Activated T-cell treated with anti-CD3 and anti-CD28 coated beads, Interleukin-2, amount 50 U/mL, for 72 hours (primary cell): ENCODE data around the gene CDC25B. TPM values are rescaled to one million over a fixed set of nuclear protein-coding genes. Genes with fewer than 3 reads are reported as not detected.

Source experiments
- ATAC-seq, 2 donors: fragments of 150-1000 bp; cut with Tn5 transposase; replicated peaks in 1 of 2; 2 replicates each; pipeline ENCODE4 v1.10.0; 2021; ENCODE audit warnings: moderate library complexity in 2 of 2, mild to moderate bottlenecking in 1 of 2
- DNase-seq, 2 donors: peaks; one replicate each; pipeline ENCODE4 v3.0.0; 2021 to 2022; ENCODE audit warnings: mixed read lengths in 1 of 2
- H3K27ac Mint-ChIP-seq: one replicate; pipeline ENCODE4 v1.8.0; 2022; ENCODE audit warnings: mild to moderate bottlenecking, moderate library complexity, mixed read lengths
- H3K27me3 Mint-ChIP-seq: one replicate; pipeline ENCODE4 v1.8.0; 2022; ENCODE audit warnings: low read depth, mixed read lengths
- H3K36me3 Mint-ChIP-seq, 2 donors: one replicate each; pipeline ENCODE4 v1.8.0; 2022; ENCODE audit warnings: mixed read lengths in 2 of 2, mild to moderate bottlenecking in 1 of 2; ENCODE audit not compliant: insufficient read depth in 2 of 2
- H3K4me1 Mint-ChIP-seq: one replicate; pipeline ENCODE4 v1.8.0; 2022; ENCODE audit warnings: low read depth, mixed read lengths
- H3K4me3 Mint-ChIP-seq, 2 donors: one replicate each; pipeline ENCODE4 v1.8.0; 2022; ENCODE audit warnings: mild to moderate bottlenecking in 2 of 2, mixed read lengths in 2 of 2, moderate library complexity in 2 of 2
- H3K9me3 Mint-ChIP-seq, 2 donors: one replicate each; pipeline ENCODE4 v1.8.0; 2022; ENCODE audit warnings: mixed read lengths in 2 of 2
- total RNA-seq, 2 donors: library from RNA; stranded (reverse); gene quantifications; one replicate each; pipeline ENCODE4 v1.2.3, GENCODE V29; 2022

The CDC25B gene
- 100 to 1,000 TPM; 121 to 128 TPM for total RNA-seq

DNA sequence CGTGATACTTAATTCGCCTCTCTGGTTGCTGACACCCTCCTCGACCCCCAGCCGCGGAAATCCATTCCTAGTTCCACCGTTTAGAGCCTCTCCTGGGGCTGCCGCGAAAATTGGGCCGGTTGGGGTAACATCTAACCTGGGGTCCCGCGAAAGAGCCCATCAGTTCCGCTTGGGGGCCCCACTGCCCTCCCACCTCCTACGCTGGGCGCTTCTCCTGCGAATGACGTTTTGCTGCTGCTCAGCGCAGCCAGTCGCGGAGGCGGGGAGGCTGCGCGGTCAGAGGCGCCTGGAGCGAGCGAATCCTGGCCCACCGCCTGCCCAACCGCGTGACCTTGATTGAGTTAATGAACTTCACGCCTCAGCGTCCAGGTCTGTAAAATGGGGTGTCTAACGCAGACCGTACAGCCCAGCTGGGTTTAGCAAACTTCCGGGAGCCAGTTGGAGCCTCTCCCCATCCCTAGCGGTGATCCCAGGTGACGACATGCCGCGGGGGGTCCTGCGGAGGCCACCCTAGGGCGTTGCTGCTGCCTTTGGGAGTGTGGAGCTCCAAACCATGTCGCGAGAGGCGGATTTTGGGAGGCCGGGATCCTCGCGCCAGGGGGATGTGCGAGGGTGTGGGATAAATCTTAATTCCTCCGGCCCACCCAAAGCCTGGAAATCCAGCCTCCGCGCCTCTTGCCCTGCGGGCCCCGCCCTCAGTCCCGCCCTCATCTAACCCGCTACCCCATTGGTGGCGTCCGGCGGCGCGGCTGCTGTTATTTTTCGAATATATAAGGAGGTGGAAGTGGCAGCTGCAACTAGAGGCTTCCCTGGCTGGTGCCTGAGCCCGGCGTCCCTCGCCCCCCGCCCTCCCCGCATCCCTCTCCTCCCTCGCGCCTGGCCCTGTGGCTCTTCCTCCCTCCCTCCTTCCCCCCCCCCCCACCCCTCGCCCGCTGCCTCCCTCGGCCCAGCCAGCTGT is at the start of gene CDC25B:
Gene CDC25B (plus strand): TSS at position 800 of the 958 bp plus-strand sequence. CDS start 222 bp downstream, outside the sequence.
- Mint-ChIP-seq H3K36me3 (peaks cover 6 to 17% of the 10 kb centered on the region in 2 donors), H3K27me3 (no peaks in the 10 kb centered on the region), H3K27ac (peak within 1 kb of the TSS; percentile 95), H3K4me3 (peak within 1 kb of the TSS; percentile 94 to 96), H3K4me1 (peaks cover 46% of the 10 kb centered on the region), H3K9me3 (no peaks in the 10 kb centered on the region)
- DNase-seq (peak; percentile 89 to 91), ATAC-seq (peak; percentile 82 to 86)

DNA sequence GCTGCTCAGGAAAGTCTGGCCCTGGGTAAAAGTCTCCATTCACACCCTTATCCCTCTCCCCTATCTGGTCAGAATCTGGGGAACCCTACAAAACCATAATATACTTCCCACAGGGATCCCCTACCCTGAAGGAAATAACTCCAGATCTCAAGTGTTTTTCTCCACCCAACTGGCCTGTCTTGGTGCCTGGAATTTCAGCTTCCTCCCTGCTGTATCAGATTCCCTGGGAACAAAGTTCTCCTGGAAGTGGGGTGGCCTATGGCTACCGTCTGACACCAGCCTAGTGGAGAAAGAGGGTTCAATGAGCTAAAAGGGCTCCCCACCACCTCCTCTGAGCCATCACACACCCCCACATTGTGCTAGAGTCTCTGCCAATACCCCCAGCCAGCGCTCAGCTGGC is 48.6 kb upstream of the CDC25B start:
- Mint-ChIP-seq H3K27me3 (peaks cover 9% of the 10 kb centered on the region), H3K4me1 (peaks cover 18% of the 10 kb centered on the region), H3K9me3 (no peaks in the 10 kb centered on the region), H3K4me3 (no peak overlapping the region), H3K27ac (no peak overlapping the region), H3K36me3 (no peaks in the 10 kb centered on the region)
- ATAC-seq: no peak
- no peak for DNase-seq

DNA sequence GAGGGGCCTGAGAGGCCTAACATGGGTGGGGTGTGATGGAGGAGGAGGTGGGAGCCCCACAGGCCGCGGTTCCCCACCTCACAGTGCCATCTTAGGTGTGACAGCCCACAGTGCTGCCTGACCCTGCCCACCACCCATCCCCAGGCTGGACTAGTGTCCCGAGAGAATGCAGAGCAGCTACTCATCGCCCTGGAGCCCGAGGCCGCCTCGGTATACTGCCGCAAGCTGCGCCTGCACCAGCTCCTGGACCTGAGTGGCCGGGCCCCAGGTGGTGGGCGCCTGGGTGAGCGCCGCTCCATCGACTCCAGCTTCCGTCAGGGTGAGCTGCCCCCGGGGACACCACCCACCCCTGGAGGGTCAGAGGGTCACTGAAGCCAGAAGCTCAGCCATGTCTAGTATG is 48.0 kb upstream of the CDC25B start:
- peaks cover 24% of the 10 kb centered on the region for H3K4me1 Mint-ChIP-seq
- H3K27me3 Mint-ChIP-seq: peaks cover 9% of the 10 kb centered on the region
- ATAC-seq: no peak
- H3K9me3 Mint-ChIP-seq: no peaks in the 10 kb centered on the region
- DNase-seq: no peak
- no peak overlapping the region for H3K27ac Mint-ChIP-seq
- no peak overlapping the region for H3K4me3 Mint-ChIP-seq
- H3K36me3 Mint-ChIP-seq: no peaks in the 10 kb centered on the region

DNA sequence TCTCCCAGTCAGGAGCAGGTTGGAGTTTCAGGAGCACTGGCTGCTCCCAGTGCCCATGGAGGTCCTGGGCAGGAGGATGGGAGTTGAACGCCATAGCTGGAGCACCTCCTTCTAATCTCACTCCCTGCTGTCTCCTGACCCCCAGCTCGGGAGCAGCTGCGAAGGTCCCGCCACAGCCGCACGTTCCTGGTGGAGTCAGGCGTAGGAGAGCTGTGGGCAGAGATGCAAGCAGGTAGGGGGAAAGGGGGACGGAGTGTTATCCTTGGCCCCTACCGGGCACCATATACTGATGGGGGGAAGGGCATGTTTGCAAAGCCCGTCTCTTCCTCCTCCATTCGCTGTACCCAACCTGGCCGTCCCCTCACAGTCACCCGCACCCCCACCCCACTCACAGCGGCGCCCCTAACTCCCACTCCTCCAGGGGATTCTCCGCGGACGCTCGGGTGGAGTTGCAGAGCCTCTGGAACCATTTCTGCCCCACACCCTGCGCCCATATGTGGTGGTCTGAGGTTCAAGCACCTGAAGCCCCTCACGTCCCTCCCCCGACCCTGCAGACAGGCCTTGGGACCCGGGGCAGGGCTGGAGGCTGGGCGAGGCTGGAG is 46.9 kb upstream of the CDC25B start:
- Mint-ChIP-seq H3K27me3 (peaks cover 8% of the 10 kb centered on the region), H3K4me3 (no peak overlapping the region), H3K9me3 (no peaks in the 10 kb centered on the region), H3K4me1 (peaks cover 26% of the 10 kb centered on the region), H3K27ac (no peak overlapping the region), H3K36me3 (no peaks in the 10 kb centered on the region)
- ATAC-seq: no peak
- DNase-seq: no peak

DNA sequence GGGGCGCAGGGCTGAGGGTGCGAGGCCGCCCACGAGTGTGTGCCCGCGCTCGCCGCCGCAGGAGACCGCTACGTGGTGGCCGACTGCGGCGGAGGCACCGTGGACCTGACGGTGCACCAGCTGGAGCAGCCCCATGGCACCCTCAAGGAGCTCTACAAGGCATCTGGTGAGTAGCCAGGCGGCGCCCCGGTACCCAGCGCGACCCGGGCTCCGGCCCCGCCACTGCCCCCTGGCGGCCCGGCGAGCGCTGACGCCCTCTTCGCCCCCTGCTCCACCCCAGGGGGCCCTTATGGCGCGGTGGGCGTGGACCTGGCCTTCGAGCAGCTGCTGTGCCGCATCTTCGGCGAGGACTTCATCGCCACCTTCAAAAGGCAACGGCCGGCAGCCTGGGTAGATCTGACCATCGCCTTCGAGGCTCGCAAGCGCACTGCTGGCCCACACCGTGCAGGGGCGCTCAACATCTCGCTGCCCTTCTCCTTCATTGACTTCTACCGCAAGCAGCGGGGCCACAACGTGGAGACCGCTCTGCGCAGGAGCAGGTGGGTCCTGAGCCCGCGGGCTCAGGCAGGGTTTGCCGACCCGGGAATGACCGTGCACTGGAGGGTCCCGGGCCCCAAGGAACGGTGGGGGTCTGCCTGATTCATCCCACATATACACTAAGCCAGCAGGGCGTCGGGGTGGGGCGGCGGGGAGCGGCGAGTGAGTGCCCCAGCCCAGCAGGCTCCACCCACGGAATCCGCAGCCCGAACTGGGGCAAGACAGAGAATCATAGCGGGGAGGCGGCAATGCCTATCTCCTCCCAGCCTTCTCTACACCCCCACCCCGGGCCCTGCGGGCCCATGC is 46.2 kb upstream of the CDC25B start:
- Mint-ChIP-seq H3K4me3 (no peak overlapping the region), H3K27ac (no peak overlapping the region), H3K4me1 (peaks cover 21% of the 10 kb centered on the region), H3K27me3 (peaks cover under 1% of the 10 kb centered on the region), H3K9me3 (no peaks in the 10 kb centered on the region), H3K36me3 (no peaks in the 10 kb centered on the region)
- DNase-seq (peak; percentile 63 to 64), ATAC-seq (peak; percentile 56 to 57)

DNA sequence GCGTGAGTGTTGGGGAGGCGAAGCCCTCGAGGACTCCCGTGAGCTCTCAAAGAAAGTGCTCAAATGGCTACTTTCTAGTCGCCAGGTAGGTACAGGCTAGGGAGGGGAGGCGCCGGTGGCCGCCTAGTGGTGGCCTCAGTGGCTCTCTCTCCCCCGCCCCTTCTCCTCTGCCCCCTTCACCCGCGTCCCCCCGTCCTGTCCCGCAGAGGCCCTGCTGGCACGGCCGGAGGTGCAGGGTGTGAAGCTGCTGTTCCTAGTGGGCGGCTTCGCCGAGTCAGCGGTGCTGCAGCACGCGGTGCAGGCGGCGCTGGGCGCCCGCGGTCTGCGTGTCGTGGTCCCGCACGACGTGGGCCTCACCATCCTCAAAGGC is 44.8 kb upstream of the CDC25B start:
- H3K9me3 Mint-ChIP-seq: no peaks in the 10 kb centered on the region
- no peaks in the 10 kb centered on the region for H3K36me3 Mint-ChIP-seq
- DNase-seq (no peak), ATAC-seq (no peak)
- peaks cover 13% of the 10 kb centered on the region for H3K4me1 Mint-ChIP-seq
- no peak overlapping the region for H3K4me3 Mint-ChIP-seq
- H3K27ac Mint-ChIP-seq: no peak overlapping the region
- no peaks in the 10 kb centered on the region for H3K27me3 Mint-ChIP-seq

DNA sequence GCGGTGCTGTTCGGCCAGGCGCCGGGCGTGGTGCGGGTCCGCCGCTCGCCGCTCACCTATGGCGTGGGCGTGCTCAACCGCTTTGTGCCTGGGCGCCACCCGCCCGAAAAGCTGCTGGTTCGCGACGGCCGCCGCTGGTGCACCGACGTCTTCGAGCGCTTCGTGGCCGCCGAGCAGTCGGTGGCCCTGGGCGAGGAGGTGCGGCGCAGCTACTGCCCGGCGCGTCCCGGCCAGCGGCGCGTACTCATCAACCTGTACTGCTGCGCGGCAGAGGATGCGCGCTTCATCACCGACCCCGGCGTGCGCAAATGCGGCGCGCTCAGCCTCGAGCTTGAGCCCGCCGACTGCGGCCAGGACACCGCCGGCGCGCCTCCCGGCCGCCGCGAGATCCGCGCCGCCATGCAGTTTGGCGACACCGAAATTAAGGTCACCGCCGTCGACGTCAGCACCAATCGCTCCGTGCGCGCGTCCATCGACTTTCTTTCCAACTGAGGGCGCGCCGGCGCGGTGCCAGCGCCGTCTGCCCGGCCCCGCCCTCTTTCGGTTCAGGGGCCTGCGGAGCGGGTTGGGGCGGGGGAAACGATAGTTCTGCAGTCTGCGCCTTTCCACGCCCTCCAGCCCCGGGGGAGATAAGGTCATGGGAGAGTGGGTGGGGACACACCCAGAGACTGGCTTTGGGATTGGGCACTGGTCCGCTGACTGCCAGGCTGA is 44.3 kb upstream of the CDC25B start:
- H3K9me3 Mint-ChIP-seq: no peaks in the 10 kb centered on the region
- H3K4me3 Mint-ChIP-seq: peak overlapping the region; percentile 53 to 87
- ATAC-seq (peak; percentile 58 to 77), DNase-seq (peak; percentile 40 to 80)
- H3K36me3 Mint-ChIP-seq: no peaks in the 10 kb centered on the region
- peaks cover 13% of the 10 kb centered on the region for H3K4me1 Mint-ChIP-seq
- H3K27me3 Mint-ChIP-seq: no peaks in the 10 kb centered on the region
- H3K27ac Mint-ChIP-seq: no peak overlapping the region

DNA sequence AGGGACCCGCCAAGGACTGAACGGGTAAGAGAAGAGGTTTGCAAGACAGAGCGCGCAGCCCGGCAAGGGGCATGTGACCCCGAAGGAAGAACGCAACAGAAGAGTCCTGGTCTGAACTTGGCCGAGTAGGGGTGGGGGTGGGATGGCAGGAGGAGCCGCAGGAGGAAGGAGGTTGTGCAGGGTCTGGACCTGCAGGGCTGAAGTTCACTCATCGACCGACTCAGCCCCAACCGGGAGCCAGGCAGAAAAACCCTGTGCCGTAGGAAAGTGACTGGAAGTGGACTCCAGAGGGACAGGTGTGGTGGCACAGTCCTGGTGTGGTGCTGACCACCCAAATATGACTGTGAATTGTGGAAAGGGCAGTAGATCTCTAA is 43.7 kb upstream of the CDC25B start:
- Mint-ChIP-seq H3K4me3 (peak overlapping the region; percentile 53 to 87), H3K4me1 (peaks cover 13% of the 10 kb centered on the region), H3K36me3 (no peaks in the 10 kb centered on the region), H3K27me3 (no peaks in the 10 kb centered on the region), H3K27ac (no peak overlapping the region), H3K9me3 (no peaks in the 10 kb centered on the region)
- ATAC-seq (peak in 1 of 2 donors; percentile 4), DNase-seq (no peak)

DNA sequence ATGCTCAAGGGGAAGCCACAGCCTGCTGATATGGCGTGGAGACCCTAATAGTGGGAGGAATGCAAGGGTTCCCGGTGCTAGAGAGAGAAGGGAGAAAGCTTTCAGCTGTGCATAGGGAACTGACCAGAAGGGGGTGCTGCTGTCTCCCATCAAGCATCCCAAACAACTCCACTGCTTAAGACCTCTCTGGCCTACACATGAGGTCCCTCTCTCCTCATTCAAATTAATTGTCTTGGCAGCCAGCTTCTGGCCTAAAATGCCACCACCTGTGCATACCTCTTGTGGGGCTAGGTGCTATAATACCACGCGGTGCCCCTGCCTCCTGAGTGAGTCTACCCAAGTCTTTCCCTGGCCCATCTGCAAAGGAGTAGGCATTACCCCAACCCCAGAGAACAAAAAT is 43.0 kb upstream of the CDC25B start:
- ATAC-seq: peak; percentile 35 to 62
- no peaks in the 10 kb centered on the region for H3K9me3 Mint-ChIP-seq
- peak; percentile 60 to 68 for DNase-seq
- H3K27ac Mint-ChIP-seq: no peak overlapping the region
- H3K4me1 Mint-ChIP-seq: peaks cover 13% of the 10 kb centered on the region
- peaks cover 0 to 4% of the 10 kb centered on the region in 2 donors for H3K36me3 Mint-ChIP-seq
- H3K27me3 Mint-ChIP-seq: no peaks in the 10 kb centered on the region
- no peak overlapping the region for H3K4me3 Mint-ChIP-seq

DNA sequence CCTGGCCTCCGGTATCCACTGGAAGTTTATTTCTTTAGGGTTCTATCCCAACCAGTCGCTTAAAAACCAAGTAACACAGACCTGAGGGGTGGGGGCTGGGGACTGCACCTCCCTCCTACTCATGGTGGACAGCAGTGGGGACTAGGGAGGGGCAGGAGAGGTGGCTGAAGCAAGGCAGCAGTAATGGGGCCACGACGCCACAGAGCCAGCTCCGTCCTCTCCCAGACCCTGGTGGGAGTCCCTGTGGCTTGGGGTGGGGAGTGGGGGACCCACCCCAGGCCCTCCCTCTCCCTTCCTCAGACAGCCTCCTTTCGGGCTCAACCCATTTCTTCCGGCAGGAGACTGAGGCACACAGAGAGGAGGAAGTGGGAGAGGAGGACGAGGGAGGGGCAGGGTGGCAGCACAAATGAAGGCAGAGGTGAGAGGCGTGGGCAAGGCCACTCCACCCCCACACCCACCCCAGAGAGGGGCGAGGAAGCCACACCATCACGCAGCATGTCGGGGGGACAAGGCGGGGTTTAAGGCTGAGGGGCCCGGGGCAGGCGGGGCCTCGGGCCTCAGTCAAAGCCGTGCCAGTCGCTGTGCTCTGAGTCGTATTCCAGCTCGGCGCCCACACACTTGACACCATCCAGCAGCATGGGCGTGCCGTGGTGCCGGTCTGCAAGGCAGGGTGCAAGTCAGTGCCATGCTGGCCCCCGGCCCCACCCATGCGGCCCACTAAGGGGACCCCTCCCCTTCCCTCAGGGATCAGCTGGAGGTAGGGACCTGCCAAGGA is 42.4 kb upstream of the CDC25B start:
- Mint-ChIP-seq H3K27me3 (no peaks in the 10 kb centered on the region), H3K27ac (no peak overlapping the region)
- ATAC-seq: no peak

DNA sequence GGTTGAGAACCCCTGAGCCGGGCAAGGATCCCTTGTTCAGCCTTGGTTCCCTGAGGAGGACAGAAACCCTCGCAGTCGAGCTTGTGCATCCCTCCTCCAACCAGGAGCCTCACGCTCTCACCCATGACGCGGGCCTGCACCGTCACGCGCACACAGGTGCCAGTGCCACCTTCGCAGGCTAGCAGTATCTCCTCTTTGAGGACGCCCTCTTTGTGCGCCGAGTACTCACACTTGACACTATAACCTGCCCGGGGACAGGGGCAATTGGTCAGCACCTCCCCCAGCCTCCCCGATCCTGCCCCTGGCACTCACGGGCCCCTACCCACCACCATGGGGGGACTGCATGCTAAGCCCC is 41.9 kb upstream of the CDC25B start:
- no peak for ATAC-seq

More for the DNA sequence above, 42.4 kb upstream of the CDC25B start:
- Mint-ChIP-seq H3K4me1 (peaks cover 13% of the 10 kb centered on the region), H3K9me3 (no peaks in the 10 kb centered on the region), H3K4me3 (no peak overlapping the region), H3K36me3 (peaks cover 0 to 6% of the 10 kb centered on the region in 2 donors)
- DNase-seq: no peak

DNA sequence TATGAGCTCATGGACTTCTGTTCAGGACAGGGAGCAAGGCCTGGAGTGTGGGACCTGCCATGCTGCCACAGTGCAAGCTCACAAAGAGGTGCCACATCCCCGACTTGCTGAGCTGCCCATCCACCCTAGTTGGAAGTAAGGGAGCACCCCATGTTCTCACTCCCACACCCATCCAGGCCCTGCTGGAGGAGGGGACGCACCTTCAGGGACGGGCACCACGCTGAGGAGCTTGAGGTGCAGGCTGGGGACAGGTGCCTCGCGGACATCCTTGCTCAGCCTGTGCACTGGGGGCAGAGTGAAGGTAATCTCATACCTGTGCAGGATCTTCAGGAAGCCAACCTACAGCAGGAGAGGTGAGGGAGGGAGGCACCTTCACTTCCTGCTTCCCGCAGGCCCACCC is 40.8 kb upstream of the CDC25B start:
- Mint-ChIP-seq H3K9me3 (no peaks in the 10 kb centered on the region), H3K4me3 (no peak overlapping the region), H3K4me1 (peaks cover 20% of the 10 kb centered on the region), H3K27ac (no peak overlapping the region), H3K27me3 (no peaks in the 10 kb centered on the region), H3K36me3 (peaks cover 0 to 6% of the 10 kb centered on the region in 2 donors)
- no peak for DNase-seq
- ATAC-seq: no peak

More for the DNA sequence above, 41.9 kb upstream of the CDC25B start:
- no peak for DNase-seq
- no peak overlapping the region for H3K27ac Mint-ChIP-seq
- H3K36me3 Mint-ChIP-seq: peaks cover 0 to 6% of the 10 kb centered on the region in 2 donors
- H3K4me3 Mint-ChIP-seq: no peak overlapping the region
- no peaks in the 10 kb centered on the region for H3K27me3 Mint-ChIP-seq
- H3K4me1 Mint-ChIP-seq: peaks cover 13% of the 10 kb centered on the region
- no peaks in the 10 kb centered on the region for H3K9me3 Mint-ChIP-seq
